ENCODE measurements around the gene CRIP1. TPM values are rescaled to one million over a fixed set of nuclear protein-coding genes. Genes with fewer than 3 reads are reported as not detected.

CRIP1 gene
- total RNA-seq, 3 donors from 2014 or later = 24.1 to 32.8 (median 32.8) TPM

DNA sequence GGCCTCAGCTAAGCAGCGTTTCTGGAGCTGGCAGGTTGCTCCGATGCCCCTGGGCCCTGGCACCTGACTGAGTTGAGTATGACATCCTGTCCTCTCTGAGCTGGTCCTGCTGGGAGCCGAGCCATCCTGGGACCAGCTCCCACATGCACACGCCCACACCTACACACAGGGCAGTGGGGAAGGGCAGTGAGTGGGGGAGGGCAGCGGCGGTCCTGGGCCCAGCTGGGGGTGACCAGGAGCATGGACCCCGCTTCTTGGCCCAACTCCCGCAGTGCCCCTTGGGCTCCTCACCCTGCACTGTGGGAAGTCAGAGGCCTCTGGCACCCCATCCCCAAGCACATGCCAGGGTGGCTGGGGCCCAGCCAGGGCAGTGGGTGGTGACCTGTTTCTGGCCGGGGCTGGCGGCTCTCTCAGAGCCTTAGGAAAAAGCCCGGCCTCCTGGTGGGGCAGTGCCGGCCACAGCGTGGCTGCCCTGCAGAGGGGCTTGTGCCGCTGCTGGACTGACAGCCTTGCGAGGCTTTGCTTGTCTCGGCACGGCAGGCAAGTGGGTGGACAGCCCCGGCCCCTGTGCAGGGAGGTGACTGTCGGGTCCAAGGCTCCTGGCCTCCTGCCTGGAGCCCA, 18.0 kb upstream of the CRIP1 start:
- intact Hi-C loops (cut with DNase I; ENCODE audit: low total_unique reads) = no loop called here
- H3K4me3 ChIP-seq = peak overlapping the region in 1 of 3 donors; percentile 39
- peak; percentile 87 to 89 for DNase-seq (ENCODE audit: low spot score in 2 of 2)
- H3K4me1 ChIP-seq = peaks cover 35 to 47% of the 10 kb centered on the region in 2 donors
- H3K27me3 ChIP-seq = no peaks in the 10 kb centered on the region
- TF ChIP-seq POLR2A (IDR thresholded peaks at IDR 0.05) (no peak), POLR2AphosphoS5 (IDR thresholded peaks at IDR 0.05) (peak in 1 of 3 donors; percentile 15)
- TF ChIP-seq, protein P1, sequence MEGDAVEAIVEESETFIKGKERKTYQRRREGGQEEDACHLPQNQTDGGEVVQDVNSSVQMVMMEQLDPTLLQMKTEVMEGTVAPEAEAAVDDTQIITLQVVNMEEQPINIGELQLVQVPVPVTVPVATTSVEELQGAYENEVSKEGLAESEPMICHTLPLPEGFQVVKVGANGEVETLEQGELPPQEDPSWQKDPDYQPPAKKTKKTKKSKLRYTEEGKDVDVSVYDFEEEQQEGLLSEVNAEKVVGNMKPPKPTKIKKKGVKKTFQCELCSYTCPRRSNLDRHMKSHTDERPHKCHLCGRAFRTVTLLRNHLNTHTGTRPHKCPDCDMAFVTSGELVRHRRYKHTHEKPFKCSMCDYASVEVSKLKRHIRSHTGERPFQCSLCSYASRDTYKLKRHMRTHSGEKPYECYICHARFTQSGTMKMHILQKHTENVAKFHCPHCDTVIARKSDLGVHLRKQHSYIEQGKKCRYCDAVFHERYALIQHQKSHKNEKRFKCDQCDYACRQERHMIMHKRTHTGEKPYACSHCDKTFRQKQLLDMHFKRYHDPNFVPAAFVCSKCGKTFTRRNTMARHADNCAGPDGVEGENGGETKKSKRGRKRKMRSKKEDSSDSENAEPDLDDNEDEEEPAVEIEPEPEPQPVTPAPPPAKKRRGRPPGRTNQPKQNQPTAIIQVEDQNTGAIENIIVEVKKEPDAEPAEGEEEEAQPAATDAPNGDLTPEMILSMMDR (IDR thresholded peaks at IDR 0.05) = peak in 1 of 3 donors; percentile 24
- no peaks in the 10 kb centered on the region for H3K9me3 ChIP-seq
- no peaks in the 10 kb centered on the region for H3K36me3 ChIP-seq
- peak overlapping the region; percentile 95 to 96 for H3K27ac ChIP-seq

- Histone ChIP-seq H3K4me1 (peaks cover 35 to 48% of the 10 kb centered on the region in 2 donors), H3K27me3 (no peaks in the 10 kb centered on the region), H3K27ac (peak overlapping the region; percentile 95 to 96)
Observed at GRCh38 chr14:105469456-105470349, 17.0 kb upstream of the CRIP1 start.

GRCh38 chr14:105470350-105471296, 16.1 kb upstream of the CRIP1 start:
- H3K4me1 ChIP-seq = peaks cover 35 to 53% of the 10 kb centered on the region in 2 donors
- intact Hi-C loops (cut with DNase I; ENCODE audit: low total_unique reads) = no loop called here
- H3K27me3 ChIP-seq = no peaks in the 10 kb centered on the region
- H3K4me3 ChIP-seq = peak overlapping the region in 1 of 3 donors; percentile 33
- H3K27ac ChIP-seq = peak overlapping the region; percentile 96 to 99
- TF ChIP-seq, protein P1 (IDR thresholded peaks at IDR 0.05) = no peak
- TF ChIP-seq POLR2A (IDR thresholded peaks at IDR 0.05) (no peak), POLR2AphosphoS5 (IDR thresholded peaks at IDR 0.05) (no peak)
- no peaks in the 10 kb centered on the region for H3K9me3 ChIP-seq
- no peak for DNase-seq (ENCODE audit: low spot score in 2 of 2)
- H3K36me3 ChIP-seq = no peaks in the 10 kb centered on the region

More at GRCh38 chr14:105469456-105470349, 17.0 kb upstream of the CRIP1 start:
- H3K36me3 ChIP-seq = no peaks in the 10 kb centered on the region
- no peaks in the 10 kb centered on the region for H3K9me3 ChIP-seq
- peak overlapping the region in 1 of 3 donors; percentile 39 for H3K4me3 ChIP-seq
- peak in 1 of 2 donors; percentile 66 for DNase-seq (ENCODE audit: low spot score in 2 of 2)
- no peak for TF ChIP-seq POLR2AphosphoS5 (IDR thresholded peaks at IDR 0.05)
- TF ChIP-seq, protein P1 (IDR thresholded peaks at IDR 0.05) = no peak
- TF ChIP-seq POLR2A (IDR thresholded peaks at IDR 0.05) = no peak
- intact Hi-C loops (cut with DNase I; ENCODE audit: low total_unique reads) = no loop called here

DNA sequence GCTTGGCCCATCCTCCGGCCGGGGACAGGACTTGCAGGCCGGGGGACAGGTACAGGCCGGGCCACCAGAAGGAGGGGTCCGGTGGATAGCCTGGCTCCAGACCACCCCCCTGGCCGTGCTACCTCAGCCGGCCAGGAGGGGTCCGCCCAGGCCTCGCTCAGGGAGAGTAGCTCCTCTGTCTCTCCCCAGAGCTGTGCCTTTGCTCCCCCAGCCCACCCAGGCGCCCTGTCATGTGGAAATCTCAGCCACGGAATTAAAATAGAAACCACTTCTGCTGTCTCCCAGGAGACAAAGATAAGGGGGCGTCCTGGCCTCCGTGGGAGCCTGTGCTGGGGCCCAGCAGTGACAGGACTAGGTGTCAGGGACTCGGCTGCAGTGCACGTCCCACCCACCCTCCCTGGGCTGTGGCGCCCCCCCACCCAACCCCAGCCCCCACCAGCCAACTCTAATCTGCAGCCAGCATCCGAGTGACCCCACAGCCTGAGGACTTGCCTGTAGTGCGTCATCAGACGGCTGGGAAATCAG, 15.3 kb upstream of the CRIP1 start:
- Histone ChIP-seq H3K4me1 (peaks cover 40 to 55% of the 10 kb centered on the region in 2 donors), H3K36me3 (no peaks in the 10 kb centered on the region), H3K27ac (peak overlapping the region; percentile 96 to 99), H3K4me3 (no peak overlapping the region), H3K9me3 (no peaks in the 10 kb centered on the region), H3K27me3 (no peaks in the 10 kb centered on the region)
- intact Hi-C loops (cut with DNase I; ENCODE audit: low total_unique reads) = no loop called here
- no peak for TF ChIP-seq POLR2AphosphoS5 (IDR thresholded peaks at IDR 0.05)
- TF ChIP-seq, protein P1 (IDR thresholded peaks at IDR 0.05) = no peak
- no peak for DNase-seq (ENCODE audit: low spot score in 2 of 2)

Data from breast epithelium (tissue), 4 donors.